ENCODE data around the gene TFB1M. TPM values are rescaled to one million over a fixed set of nuclear protein-coding genes. Genes with fewer than 3 reads are reported as not detected.

TFB1M gene
- total RNA-seq, 1 experiment from 2014 or later: 24.5 TPM

- no peak for DNase-seq (ENCODE audit: low read depth)
Observed at GRCh38 chr6:155265843-155266535, 48.3 kb downstream of the TFB1M start.

DNA sequence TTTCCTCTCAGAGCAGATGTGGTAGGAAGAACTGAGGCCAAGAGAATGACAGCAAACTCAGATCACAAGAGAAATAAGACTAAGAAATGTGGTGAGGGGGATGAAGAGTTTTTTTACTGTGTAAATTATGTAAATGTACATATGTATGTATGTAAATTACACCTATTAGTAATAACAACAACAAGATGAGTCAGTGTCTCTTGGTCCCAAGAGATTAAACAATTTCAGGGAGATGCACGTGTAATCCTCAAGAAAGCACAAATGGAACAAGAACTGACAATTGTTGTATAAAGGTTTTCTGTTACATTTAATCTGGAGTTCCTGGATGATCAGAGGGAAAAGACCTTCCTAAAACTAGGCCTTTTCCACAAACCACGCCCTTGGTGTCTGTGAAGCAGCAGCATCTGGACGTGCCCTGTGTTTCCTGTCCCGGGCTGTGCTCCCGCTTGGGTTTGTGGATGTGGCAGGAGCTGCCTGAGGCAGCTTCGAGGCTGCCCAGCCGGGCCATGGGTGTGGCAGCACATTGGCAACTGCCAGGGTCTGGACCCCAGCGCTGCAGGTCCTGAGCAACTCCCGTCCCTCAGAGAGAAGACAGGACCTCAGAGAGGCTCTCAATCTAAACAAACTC is 49.5 kb downstream of the TFB1M start:
- DNase-seq (ENCODE audit: low read depth): no peak

DNA sequence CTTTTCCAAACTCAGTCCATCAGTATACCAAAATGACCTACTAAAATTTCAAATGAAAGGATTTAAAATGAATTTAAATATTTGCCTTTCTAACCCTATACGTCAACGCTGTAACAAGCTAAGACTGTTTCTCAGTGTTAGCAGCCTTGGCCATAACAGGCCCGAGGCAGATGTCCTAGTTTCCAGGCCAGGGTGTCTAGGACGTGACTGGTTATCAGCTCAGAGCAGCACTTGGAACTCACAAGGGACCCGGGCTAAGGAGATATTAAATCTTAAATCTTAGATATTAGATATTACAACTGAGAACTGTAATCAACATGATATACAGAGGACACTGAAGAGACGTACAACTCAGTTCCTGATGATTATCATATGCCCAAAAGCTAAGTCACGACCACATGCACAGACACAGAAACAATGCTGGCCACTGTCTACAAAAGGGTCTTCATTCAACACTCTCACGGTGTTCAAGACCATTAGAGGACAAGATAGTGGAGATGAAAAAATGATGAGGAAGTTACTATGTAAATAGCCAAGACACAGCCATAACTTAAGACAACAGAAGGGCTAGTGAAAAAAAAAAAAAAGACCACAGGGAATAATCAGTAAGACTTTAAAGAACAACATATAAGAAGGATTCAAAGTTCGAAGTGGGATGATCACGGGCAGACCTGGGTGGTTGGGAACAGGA is 50.8 kb downstream of the TFB1M start, which contains the start of gene CLDN20:
Gene CLDN20 (plus strand): TSS at position 641 of the 691 bp plus-strand sequence. CDS start 11,707 bp downstream, outside the sequence.
- no peak for DNase-seq (ENCODE audit: low read depth)

DNA sequence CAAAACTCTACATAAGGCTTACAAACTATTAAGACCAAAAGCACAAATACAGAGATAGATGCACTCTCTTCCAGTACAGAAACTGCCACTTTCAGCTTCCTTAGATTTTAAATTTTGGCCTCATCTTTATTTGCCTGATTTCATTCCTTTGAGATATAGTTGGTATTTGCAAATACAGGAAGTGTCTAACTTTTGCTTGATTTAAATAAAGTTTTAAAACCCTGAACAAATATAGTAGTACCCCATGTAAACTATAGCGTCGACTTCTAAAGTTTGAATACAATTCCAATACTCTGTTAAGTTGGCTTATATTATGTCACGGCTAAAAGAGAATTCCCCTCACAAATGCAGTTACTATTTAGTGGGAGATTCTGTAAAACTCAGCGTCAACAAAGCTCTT is 51.6 kb downstream of the TFB1M start:
- no peak for DNase-seq (ENCODE audit: low read depth)

- peak; percentile 17 for DNase-seq (ENCODE audit: low read depth)
Observed at GRCh38 chr6:155261111-155261900, 53.0 kb downstream of the TFB1M start.

DNA sequence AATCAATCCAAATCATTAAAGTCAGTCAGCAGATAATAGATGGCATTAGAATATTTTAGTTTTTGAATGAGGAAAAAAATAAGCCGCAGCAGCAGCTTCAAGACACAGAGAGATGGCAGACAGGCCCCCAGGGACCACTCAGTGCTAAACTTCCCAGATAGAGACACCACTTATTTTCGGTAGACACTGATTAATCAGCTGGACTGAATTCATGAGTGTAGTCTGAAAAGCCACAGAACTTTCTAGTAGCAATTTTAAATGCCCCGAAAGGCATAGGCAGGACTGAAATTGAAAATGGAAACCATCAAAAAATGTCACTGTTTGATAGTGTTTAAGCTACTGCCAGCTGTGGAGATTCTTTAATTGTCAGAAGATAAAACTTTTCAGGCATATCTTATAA is 53.6 kb downstream of the TFB1M start:
- DNase-seq (ENCODE audit: low read depth): no peak

DNA sequence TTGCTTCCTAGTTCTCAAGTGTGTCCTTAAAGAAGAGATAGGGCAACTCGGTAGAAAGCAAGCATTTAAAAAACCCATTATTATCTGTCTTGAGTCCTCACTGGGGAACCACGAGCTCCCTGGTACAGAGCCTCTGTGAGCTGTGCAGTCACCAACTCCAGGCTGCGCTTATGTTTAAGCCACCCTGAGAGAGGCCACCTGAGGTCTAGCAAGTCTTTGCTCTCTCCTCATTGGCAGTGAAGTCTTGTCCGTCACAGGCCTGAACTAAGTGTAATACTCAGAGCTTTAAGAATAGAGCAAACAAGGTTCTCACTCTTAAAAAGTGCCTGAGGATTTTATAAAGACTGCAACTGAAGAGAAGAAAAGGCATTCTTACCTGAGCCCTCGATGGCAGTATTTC is 54.4 kb downstream of the TFB1M start:
- DNase-seq (ENCODE audit: low read depth): no peak

GRCh38 chr6:155259204-155259603 is 55.1 kb downstream of the TFB1M start:
- no peak for DNase-seq (ENCODE audit: low read depth)

- no peak for DNase-seq (ENCODE audit: low read depth)
Observed at GRCh38 chr6:155257796-155258195, 56.5 kb downstream of the TFB1M start.

DNA sequence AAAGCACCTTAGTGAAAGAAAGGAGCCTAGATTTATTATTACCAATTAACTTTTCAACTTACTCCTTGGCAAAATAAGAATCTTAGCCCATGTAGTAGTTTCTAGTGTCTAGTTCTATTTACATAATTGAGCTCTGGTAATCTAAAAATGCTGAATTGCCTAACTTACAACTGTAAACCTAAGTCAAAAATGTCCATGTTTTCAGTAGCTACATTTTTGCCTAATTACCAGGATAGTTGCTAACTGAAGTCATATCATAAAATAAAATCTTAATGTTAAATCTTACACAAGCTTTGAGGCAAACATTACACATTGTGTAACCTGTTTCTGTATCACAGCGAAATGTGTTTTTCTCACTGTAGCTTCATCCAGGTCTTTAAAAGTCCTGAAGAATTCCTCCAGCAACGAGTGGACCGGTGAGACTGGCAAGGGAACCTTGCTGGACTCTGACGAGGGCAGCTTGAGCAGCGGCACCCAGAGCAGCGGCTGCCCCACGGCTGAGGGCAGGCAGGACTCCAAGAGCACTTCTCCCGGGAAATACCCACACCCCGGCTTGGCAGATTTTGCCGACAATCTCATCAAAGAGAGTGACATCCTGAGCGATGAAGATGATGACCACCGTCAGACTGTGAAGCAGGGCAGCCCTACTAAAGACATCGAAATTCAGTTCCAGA is 58.0 kb downstream of the TFB1M start:
- DNase-seq (ENCODE audit: low read depth): no peak

DNA sequence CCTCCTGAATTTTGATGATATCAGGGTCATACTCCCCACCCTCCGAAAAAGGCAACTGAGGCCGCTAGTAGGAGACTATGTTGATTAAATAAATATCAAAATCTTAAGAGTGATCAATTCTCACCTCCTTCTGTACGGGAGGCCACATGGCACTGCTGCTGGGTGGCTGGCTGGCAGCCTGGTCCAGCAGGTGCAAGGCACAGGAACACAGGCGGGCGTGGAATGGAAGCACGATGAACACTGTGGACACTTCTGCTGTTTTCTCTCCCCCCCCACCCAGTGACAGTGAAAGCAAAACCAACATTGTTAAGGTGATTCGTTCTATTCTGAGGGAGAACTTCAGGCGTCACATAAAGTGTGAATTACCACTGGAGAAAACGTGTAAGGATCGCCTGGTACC is 60.1 kb downstream of the TFB1M start:
- DNase-seq (ENCODE audit: low read depth): no peak

DNA sequence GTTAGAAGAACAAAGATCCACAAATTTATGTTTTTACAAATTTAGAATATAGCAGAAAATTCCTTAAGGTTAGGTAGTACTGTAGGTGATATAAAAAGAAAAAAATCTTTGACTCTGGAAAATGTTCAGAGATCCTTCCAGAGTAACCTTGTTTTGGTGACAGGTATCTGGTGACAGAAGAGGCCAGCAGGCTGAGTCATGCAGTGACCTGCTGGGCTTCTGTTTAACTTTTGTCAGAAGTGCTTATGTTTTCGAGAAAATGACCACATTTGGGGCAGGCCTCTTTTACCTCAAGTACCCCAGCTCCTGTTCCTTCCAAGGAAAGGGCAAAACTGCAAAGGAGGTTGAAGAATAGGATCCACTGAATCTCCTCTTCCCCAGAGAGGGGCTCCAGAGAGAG is 60.9 kb downstream of the TFB1M start:
- DNase-seq (ENCODE audit: low read depth): no peak

GRCh38 chr6:155252581-155252980 is 61.7 kb downstream of the TFB1M start:
- DNase-seq (ENCODE audit: low read depth): no peak

DNA sequence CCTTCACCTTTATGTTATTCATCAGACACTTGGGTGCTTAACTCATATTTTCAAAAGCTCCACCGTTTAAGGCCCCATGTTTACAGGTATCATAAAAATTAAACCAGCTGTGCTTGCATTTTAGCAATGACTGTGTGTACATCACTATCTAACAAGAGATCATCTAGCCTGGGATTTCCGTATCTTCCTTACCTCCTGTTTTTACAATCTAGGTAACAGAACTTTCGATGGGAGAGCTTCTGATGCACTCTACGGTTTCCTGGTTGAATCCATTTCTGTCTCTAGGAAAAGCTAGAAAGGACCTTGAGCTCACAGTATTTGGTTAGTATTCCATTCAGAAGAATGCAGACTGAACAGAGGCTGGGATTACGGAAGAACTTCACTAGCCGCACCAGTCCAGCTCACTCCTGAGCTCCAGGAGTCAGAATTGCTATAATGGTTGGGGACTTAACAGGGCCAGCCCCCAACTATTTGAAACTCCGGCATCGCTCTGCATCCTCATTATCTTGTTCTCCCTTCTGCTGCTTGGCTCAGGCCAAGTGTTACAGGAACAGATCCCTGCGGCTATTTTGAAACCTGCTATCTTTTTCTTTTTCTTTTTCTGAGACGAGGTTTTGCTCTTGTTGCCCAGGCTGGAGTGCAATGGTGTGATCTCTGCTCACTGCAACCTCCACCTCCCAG is 63.4 kb downstream of the TFB1M start:
- no peak for DNase-seq (ENCODE audit: low read depth)

DNA sequence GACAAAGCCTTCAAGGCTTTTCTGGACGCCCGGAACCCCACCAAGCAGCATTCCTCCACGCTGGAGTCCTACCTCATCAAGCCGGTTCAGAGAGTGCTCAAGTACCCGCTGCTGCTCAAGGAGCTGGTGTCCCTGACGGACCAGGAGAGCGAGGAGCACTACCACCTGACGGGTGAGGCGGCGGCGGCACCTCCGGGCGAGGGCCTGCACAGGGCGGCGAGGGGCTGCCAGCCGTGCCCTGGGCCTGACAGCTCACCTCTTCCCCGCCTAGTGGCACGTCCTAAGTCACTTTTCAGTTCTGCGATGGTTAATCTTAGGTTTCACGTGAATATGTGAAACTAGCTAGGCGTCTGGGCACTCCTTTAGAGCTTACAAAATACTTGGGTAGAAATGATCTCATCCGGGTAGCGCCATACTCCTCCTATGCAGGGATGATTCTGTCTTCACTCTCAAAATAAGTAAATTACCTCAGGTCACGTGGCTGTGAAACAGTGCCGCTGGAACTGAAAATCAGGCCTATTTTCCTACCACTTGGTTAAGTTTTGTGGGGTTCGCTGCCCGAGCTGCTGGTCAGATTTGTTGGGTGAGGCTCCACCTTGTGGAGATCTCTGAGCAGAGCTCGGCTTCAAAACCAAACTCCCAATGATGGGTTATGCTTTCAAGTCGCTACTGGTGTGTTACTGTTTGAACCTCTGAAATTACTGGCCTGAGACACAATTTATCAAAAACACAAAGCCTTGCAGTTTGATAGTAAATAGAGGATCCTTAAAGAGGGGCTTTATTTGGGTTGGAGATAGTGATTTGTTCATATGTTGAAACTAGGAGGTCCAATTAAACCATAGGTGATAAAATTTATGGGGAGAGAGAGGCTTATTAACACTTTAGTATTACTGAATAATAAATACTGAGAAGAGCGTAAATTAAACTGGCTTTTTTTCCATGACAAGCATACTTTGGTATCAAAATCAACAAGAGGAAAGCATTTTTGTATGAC is 66.0 kb downstream of the TFB1M start:
- DNase-seq (ENCODE audit: low read depth): peak; percentile 41

DNA sequence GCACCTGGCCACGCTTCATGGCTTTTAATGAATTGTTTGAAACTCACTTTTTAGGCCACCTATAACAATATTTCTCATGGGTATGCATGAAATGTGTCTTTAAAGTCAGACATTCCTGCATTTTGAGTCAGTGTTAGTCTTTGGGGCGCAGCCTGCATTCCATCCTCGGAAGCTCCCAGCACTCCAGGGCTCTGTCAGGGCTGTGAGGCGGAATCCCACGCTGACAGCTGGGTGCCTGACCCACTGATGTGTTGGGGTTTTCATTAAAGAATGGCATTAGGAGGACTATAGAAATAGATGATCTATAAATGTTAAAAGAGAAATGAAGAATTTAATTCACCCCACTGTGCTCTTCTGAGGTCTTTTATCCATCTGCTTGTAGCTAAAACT is 66.7 kb downstream of the TFB1M start:
- peak; percentile 42 for DNase-seq (ENCODE audit: low read depth)

- no peak for DNase-seq (ENCODE audit: low read depth)
Observed at GRCh38 chr6:155246825-155247224, 67.5 kb downstream of the TFB1M start.

DNA sequence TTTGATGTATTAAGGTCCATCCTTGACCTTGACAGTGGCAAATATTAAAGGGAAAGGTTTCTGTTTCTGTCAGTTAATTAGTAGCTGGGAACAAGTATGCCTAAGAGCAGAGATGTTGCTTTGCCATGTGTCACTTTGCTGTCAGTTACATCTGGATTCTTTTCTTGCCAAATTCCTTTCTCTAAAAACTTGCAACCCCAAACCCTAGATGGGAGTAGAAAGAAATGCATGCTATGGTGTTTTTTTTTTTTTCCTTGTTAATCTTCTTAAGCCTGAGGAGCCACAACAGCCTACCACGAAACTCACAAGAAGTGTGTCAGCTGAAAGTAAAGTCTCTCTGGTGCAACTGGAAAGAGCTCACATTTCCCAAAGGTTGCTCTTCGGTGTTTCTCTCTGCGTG is 68.5 kb downstream of the TFB1M start:
- DNase-seq (ENCODE audit: low read depth): no peak

GRCh38 chr6:155245193-155245592 is 69.1 kb downstream of the TFB1M start:
- no peak for DNase-seq (ENCODE audit: low read depth)
